Measurements from ENCODE around the gene GPR37L1.
"Not testable (repeated sequence)": the region's sequence is repeated elsewhere in the genome, so short reads cannot be mapped to it uniquely, and the experiment has no call there.

Gene GPR37L1

GRCh38 chr1:202133989-202134388 is 11.3 kb downstream of the GPR37L1 start:
- DNase-seq, result no peak

DNA sequence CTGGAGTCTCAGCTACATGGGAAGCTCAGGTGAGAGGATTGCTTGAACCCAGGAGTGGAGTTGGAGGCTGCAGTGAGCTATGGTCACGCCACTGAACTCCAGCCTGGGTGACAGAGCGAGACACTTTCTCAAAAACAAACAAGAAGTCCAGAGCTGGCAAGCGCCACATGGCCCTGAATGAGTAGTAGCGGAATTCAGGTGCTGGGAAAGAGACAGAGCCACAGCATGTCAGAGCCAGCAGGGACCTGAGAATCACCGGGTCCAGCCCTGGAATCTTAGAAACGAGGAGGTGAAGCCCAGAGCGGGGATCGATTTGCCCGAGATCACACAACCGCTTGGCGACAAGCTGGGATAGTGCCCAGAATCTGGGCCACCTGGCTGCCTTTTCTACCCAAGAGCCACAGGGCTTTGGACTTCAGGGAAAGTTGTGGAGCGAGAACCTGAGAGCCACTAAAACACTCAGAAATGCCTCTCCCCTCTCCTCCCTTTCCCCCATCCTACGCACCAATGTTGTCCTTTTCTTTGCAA is 12.0 kb downstream of the GPR37L1 start:
- DNase-seq, result no peak

DNA sequence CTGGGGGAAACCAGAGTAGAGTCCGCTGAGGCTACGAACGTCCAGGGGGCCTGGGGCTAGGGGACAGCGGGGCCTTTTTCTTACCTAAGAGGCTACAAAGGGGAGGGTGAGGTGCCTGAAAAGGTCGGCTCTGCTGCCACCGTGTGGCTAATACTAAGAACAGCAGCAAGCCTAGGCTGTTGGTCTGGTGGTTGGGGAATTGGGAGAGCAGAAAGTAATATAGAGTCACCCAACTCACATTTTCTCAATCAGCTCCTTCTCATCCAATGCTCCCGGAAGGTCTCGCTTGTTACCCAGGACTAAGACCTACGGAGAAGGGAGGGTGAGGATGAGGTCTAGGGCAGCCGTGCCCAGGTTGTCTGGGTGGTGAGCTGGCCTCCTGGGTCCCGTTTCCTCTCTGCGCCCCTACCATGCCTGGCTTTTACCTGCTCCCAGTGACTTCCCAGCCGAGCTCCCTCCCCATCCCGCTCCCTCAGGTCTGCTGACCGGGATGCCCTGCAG is 12.6 kb downstream of the GPR37L1 start:
- DNase-seq, result peak; percentile 16

DNA sequence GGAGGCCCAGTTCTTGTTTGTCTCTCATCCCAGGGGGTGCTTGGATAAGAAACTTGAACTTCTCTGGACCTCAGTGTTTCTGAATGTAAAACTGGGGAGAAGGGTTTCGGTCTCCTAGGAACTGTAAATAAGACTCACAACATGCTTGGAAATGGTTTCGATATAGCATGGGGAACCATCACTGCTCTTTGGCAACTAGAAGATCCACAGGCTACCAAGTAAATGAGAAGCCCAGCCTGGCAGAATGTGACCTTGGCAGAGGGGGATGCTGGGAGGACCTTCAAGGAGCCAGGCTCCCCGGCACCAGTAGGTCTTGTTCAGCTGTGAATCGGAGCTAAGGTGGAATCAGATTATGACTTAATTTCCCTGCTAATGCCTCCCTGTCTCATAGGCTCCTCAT is 18.1 kb downstream of the GPR37L1 start:
- DNase-seq, result no peak

- DNase-seq, result not testable (repeated sequence)
Observed at GRCh38 chr1:202141468-202141867, 18.8 kb downstream of the GPR37L1 start.

DNA sequence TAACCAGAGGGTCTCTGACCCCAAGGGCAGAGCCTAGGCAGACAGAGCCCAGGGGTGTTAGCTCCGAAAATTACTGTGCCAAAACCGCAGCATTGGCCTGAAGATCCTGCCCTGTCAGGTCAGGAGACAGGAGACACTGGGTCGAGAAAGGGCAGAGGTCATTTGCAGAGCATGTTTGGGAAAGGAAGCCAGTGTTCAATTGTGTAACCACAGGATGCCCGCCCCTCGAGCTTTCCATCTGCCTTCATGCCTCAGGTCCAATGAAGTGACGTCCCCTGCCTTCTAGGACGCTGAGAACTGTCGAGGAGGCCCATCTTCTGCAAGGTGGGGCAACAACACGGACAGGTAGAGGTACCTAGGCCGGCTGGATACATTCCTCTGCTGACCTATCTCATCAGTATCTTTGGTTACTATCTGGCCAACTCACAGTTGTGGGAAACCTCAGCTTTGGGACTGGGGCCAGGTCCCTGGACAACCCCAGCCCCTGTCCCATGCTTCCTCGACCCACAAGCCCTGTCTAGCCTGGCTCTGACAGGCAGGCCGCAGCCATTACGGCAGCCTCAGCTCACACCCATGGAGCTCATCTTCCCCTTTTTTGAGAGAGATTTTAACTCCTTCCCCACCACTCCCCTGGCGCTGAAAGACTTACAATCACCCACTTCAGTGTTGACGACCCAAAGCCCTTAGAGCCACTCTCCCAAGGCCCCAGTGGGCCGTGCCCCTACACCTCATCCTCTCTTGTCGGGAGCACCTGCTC is 20.5 kb downstream of the GPR37L1 start:
- no peak for DNase-seq

GRCh38 chr1:202143768-202144401 is 21.2 kb downstream of the GPR37L1 start:
- no peak for DNase-seq

DNA sequence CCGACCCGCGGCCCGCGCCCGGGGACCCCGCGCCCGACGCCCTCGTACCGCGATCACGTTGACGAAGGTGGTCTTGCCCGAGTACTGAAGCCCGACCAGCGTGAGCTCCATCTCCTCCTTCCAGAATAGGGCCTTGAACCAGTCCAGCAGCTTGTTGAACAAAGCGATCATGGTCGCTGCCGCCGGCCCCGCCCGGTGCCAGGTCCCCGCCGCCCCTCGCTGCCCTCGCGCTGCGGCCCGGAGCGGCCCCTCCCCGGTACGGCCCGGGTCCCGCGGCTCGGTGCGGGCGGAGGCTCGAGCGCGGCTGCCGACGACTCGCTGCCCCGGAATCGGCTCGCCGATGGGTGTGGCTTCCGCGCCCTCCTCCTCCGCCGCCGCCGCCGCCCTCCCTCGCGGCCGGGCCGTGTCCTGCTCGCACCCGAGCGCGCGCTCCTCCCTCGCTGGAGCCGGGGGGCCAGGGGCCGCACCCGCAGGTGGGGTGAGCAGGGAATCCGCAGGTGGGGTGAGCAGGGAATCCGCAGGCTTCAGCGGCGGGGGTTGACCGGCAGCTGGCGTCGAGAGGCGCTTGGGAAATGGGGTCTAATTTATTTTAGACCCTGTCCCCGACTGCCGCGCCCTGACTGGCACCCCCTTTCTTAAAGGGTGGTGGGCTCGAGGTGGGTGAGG is 21.8 kb downstream of the GPR37L1 start, which contains the start of gene ARL8A:
Gene ARL8A, minus strand, starts transcription at position 336 of the 666 bp plus-strand sequence. Its CDS starts 165 bp downstream, at position 171.
- no peak for DNase-seq

GRCh38 chr1:202145068-202145743 is 22.5 kb downstream of the GPR37L1 start:
- DNase-seq, result no peak

DNA sequence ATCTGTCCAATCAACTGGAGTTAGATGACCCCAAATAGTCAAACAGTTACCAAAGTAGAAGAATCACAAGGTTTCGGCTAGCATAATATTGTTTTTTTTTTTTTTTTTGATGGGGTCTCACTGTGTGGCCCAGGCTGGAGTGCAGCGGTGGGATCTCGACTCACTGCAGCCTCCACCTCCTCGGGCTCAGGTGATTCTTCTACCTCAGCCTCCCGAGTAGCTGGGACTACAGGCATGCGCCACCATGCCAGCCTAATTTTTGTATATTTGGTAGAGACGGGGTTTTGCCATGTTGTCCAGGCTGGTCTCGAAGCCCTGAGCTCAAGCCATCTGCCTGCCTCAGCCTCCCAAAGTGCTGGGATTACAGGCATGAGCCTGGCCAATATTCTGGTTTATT is 23.0 kb downstream of the GPR37L1 start:
- DNase-seq, result not testable (repeated sequence)

DNA sequence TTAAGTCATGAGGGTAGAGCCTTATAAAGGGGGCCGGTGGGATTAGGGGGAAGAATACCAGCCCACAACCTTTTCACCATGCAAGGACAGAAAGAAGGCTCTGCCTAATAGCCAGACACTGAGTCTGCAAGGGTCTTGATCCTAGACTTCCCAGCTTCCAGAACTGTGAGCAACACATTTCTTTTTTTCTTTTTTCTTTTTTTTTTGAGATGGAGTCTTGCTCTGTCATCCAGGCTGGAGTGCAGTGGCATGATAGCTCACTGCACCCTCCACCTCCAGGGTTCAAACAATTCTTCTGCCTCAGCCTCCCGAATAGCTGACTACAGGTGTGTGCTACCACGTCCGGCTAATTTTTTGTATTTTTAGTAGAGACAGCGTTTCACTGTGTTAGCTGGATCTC is 23.6 kb downstream of the GPR37L1 start:
- DNase-seq, result no peak

- DNase-seq, result no peak
Observed at GRCh38 chr1:202146993-202147392, 24.3 kb downstream of the GPR37L1 start.

- DNase-seq, result no peak
Observed at GRCh38 chr1:202148391-202148790, 25.7 kb downstream of the GPR37L1 start.

DNA sequence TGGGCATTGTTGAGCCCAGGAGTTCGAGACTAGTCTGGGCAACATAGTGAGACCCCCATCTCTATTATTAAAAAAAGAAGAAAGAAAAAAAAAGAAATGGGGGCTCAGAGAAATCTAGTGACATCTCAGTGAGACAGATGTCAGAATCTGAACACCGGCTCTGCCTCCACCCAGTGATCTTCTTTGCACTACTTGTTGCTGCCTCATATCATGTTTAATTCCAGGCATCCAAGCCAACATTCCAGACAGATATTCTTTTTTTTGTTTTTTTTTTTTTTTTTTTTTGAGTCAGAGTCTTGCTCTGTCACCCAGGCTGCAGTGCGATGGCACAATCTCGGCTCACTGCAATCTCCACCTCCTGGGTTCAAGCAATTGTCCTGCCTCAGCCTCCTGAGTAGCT is 26.8 kb downstream of the GPR37L1 start:
- DNase-seq, result no peak

GRCh38 chr1:202150187-202150586 is 27.5 kb downstream of the GPR37L1 start:
- no peak for DNase-seq

DNA sequence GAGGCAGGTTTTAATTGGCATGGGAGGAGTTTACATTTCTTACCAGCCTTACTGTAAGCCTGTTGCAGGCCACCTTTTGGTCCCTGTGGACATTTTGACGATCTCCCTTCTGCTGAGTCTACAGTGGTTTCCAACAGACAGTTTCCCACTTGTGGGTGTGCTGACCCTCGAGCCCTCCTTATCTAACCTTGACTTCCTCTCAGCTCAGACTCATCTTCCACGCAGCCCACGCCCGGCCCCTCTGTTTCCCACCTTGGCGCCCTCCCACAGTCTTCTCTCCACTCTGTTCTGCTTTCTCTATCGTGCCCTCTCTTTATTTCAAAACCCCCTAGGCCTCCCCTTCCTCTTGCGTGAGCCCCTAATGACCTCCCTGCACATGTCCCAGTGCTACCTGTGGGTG is 27.9 kb downstream of the GPR37L1 start:
- DNase-seq, result no peak

DNA sequence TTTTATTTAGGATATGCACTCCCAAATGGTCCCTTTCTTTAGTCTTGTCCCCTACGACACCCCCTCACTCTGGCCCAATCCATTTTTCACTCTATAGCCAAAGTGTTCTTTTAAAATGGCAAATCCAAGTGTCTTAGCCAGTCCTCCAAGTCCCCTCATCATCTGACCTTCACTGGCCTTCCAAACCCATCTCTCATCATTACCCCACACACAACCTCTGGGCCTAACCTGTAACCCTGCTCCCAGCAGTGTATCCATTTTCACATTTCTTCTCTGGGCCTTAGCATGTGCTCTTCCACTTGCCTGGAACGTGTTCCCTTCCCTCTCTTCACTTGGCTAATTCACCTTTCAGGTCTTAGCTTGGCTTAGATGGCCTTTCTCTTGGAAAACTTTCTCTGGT is 28.3 kb downstream of the GPR37L1 start:
- DNase-seq, result no peak

DNA sequence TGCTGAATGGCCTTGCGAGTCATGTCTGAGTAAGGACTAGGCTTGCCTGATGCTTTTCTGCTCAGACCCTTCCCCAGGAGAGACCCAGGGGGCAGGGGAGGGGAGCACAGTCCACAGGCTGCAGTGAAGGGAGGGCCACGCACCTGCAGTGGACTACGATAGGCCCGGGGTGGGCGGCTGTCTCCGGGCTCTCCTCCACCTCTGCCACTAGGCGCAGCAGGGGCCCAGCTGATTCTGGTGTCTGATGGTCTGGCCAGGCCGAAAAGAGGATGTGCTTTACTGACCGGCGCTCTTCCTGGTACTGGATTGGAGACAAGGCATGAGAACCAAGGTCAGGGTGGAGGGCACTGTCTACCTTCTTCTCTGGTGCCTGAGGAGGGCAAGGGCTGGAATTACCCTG is 29.7 kb downstream of the GPR37L1 start:
- no peak for DNase-seq

GRCh38 chr1:202153284-202153683 is 30.6 kb downstream of the GPR37L1 start:
- no peak for DNase-seq

DNA sequence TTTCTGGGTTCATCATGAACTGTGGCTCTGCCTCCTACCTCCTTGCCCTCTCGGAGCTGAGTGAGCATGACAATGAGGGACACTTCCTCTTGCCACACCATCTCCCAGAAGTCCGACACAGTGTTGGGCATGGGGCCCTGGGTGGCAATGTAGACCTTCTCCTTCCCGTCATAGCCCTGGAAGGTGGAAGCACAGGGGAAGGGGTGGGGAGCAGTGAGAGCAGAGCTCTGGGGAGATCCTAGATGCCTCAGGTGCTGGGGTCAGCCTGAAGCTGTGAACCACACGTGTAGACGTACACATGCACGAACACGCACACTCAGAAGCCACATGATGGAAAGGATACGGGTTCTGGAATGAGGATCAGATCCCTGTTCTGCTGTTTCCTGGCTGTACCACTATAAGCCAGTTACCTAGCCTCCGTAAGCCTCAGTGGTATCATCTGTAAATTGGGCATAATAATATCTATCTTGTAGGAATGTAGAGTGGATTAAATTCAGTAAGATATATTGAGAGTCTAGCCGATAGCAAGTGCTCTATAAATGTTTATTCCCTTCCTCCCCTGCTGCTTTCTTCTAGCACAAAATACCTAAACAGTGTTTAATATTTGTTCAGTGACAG is 31.5 kb downstream of the GPR37L1 start:
- DNase-seq, result no peak

DNA sequence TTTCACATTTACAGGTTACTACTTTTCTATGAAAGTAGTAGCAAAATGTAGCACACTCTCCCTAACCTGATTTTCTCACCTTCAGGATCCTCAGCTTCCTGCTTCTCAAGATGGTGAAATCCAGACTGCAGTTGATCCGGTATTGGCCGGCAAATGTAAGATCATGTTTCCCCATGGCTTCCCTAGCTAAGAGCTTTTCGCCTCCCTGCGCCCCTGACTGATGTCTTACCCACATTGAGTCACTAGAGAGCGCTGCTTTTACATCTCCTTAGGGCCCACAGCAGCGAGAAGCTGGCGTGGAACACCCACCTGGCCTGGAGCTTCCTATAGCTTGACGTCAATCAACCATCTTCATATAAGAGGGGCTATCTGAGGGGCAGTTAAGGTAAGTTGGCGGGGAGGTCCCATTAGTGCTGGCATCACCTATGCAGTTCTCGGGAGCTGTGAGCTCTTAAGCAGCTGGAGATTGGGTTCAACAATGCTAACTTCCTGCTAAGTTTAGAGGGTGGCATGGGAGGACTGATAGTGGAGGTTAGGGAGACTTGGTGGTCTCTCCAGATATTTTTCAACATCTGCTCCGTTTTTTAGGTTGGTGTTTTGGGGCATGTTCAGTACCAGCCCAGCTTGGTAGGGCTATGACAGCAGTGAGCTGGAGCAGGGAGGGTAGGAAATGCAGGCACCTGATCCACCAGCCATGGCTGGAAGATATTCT is 32.2 kb downstream of the GPR37L1 start:
- peak; percentile 38 for DNase-seq
